Activated T-cell treated with anti-CD3 and anti-CD28 coated beads, Interleukin-2, amount 50 U/mL, for 24 hours (primary cell): Measurements from ENCODE around the gene BPIFB2.
A peak's percentile ranks its signal among the peaks of the same experiment; 100 is the strongest.

ENCODE experiments used
- DNase-seq: peaks from one replicate; pipeline ENCODE4 v3.0.0-alpha.2; 2020
- H3K27ac Mint-ChIP-seq: 2 replicates; pipeline ENCODE4 v1.8.0; 2020; ENCODE audit warnings: mild to moderate bottlenecking, mixed read lengths
- H3K27me3 Mint-ChIP-seq: 2 replicates; pipeline ENCODE4 v1.8.0; 2020; ENCODE audit warnings: mixed read lengths
- H3K36me3 Mint-ChIP-seq: 2 replicates; pipeline ENCODE4 v1.8.0; 2020; ENCODE audit warnings: low read depth, mixed read lengths
- H3K4me1 Mint-ChIP-seq: 2 replicates; pipeline ENCODE4 v1.8.0; 2020; ENCODE audit warnings: low read depth, mixed read lengths
- H3K4me3 Mint-ChIP-seq: 2 replicates; pipeline ENCODE4 v1.8.0; 2020; ENCODE audit warnings: mild to moderate bottlenecking, moderate library complexity, mixed read lengths
- H3K9me3 Mint-ChIP-seq: 2 replicates; pipeline ENCODE4 v1.8.0; 2020; ENCODE audit warnings: mixed read lengths

BPIFB2 gene

GRCh38 chr20:32988008-32988407 lies 19.5 kb upstream of the BPIFB2 start:
- no peaks in the 10 kb centered on the region for H3K36me3 Mint-ChIP-seq
- no peak for DNase-seq
- H3K9me3 Mint-ChIP-seq = no peaks in the 10 kb centered on the region
- H3K27ac Mint-ChIP-seq = no peak overlapping the region
- no peaks in the 10 kb centered on the region for H3K27me3 Mint-ChIP-seq
- no peak overlapping the region for H3K4me3 Mint-ChIP-seq
- H3K4me1 Mint-ChIP-seq = peaks cover 30% of the 10 kb centered on the region

GRCh38 chr20:32989507-32990283 lies 17.8 kb upstream of the BPIFB2 start:
- no peak overlapping the region for H3K27ac Mint-ChIP-seq
- H3K4me1 Mint-ChIP-seq = peaks cover 41% of the 10 kb centered on the region
- no peak overlapping the region for H3K4me3 Mint-ChIP-seq
- no peak for DNase-seq
- H3K36me3 Mint-ChIP-seq = no peaks in the 10 kb centered on the region
- peaks cover 1% of the 10 kb centered on the region for H3K9me3 Mint-ChIP-seq
- no peaks in the 10 kb centered on the region for H3K27me3 Mint-ChIP-seq

- H3K27me3 Mint-ChIP-seq = no peaks in the 10 kb centered on the region
- H3K4me3 Mint-ChIP-seq = no peak overlapping the region
- H3K4me1 Mint-ChIP-seq = peaks cover 41% of the 10 kb centered on the region
- no peak for DNase-seq
- no peaks in the 10 kb centered on the region for H3K36me3 Mint-ChIP-seq
- no peak overlapping the region for H3K27ac Mint-ChIP-seq
- peaks cover 8% of the 10 kb centered on the region for H3K9me3 Mint-ChIP-seq
These were observed 17.1 kb upstream of the BPIFB2 start for GRCh38 chr20:32990426-32990825.

- no peak overlapping the region for H3K4me3 Mint-ChIP-seq
- H3K4me1 Mint-ChIP-seq = peaks cover 41% of the 10 kb centered on the region
- H3K9me3 Mint-ChIP-seq = peaks cover 8% of the 10 kb centered on the region
- H3K36me3 Mint-ChIP-seq = no peaks in the 10 kb centered on the region
- DNase-seq = no peak
- H3K27me3 Mint-ChIP-seq = no peaks in the 10 kb centered on the region
- no peak overlapping the region for H3K27ac Mint-ChIP-seq
These were observed 16.1 kb upstream of the BPIFB2 start for GRCh38 chr20:32991383-32991782.

- no peak overlapping the region for H3K4me3 Mint-ChIP-seq
- DNase-seq = no peak
- peaks cover 8% of the 10 kb centered on the region for H3K9me3 Mint-ChIP-seq
- H3K4me1 Mint-ChIP-seq = peaks cover 41% of the 10 kb centered on the region
- no peaks in the 10 kb centered on the region for H3K36me3 Mint-ChIP-seq
- no peaks in the 10 kb centered on the region for H3K27me3 Mint-ChIP-seq
- H3K27ac Mint-ChIP-seq = no peak overlapping the region
These were observed 15.5 kb upstream of the BPIFB2 start for GRCh38 chr20:32991792-32992641.

- Mint-ChIP-seq H3K4me1 (peaks cover 43% of the 10 kb centered on the region), H3K36me3 (no peaks in the 10 kb centered on the region), H3K4me3 (no peak overlapping the region), H3K27me3 (no peaks in the 10 kb centered on the region), H3K9me3 (peaks cover 8% of the 10 kb centered on the region), H3K27ac (no peak overlapping the region)
- DNase-seq = no peak
These were observed 13.9 kb upstream of the BPIFB2 start for GRCh38 chr20:32993496-32994050.

- H3K4me3 Mint-ChIP-seq = no peak overlapping the region
- peaks cover 8% of the 10 kb centered on the region for H3K9me3 Mint-ChIP-seq
- no peak overlapping the region for H3K27ac Mint-ChIP-seq
- no peaks in the 10 kb centered on the region for H3K36me3 Mint-ChIP-seq
- H3K4me1 Mint-ChIP-seq = peaks cover 41% of the 10 kb centered on the region
- no peak for DNase-seq
- H3K27me3 Mint-ChIP-seq = no peaks in the 10 kb centered on the region
These were observed 11.7 kb upstream of the BPIFB2 start for GRCh38 chr20:32995802-32996201.

- Mint-ChIP-seq H3K27ac (no peak overlapping the region), H3K4me3 (no peak overlapping the region), H3K9me3 (peaks cover 8% of the 10 kb centered on the region), H3K4me1 (peaks cover 35% of the 10 kb centered on the region), H3K27me3 (no peaks in the 10 kb centered on the region), H3K36me3 (no peaks in the 10 kb centered on the region)
- DNase-seq = no peak
These were observed 10.1 kb upstream of the BPIFB2 start for GRCh38 chr20:32997431-32997830.

- no peak for DNase-seq
- H3K4me3 Mint-ChIP-seq = no peak overlapping the region
These were observed 7.8 kb upstream of the BPIFB2 start for GRCh38 chr20:32999603-33000250.

GRCh38 chr20:33000802-33001466 lies 6.6 kb upstream of the BPIFB2 start:
- peaks cover 3% of the 10 kb centered on the region for H3K9me3 Mint-ChIP-seq
- H3K36me3 Mint-ChIP-seq = no peaks in the 10 kb centered on the region
- no peaks in the 10 kb centered on the region for H3K27me3 Mint-ChIP-seq
- no peak overlapping the region for H3K27ac Mint-ChIP-seq
- H3K4me1 Mint-ChIP-seq = peaks cover 27% of the 10 kb centered on the region
- H3K4me3 Mint-ChIP-seq = no peak overlapping the region
- no peak for DNase-seq

More at GRCh38 chr20:32999603-33000250, 7.8 kb upstream of the BPIFB2 start:
- Mint-ChIP-seq H3K27ac (no peak overlapping the region), H3K36me3 (no peaks in the 10 kb centered on the region), H3K4me1 (peaks cover 22% of the 10 kb centered on the region), H3K9me3 (peaks cover 6% of the 10 kb centered on the region), H3K27me3 (no peaks in the 10 kb centered on the region)

GRCh38 chr20:33002087-33002808 lies 5.3 kb upstream of the BPIFB2 start:
- H3K4me1 Mint-ChIP-seq = peaks cover 25% of the 10 kb centered on the region
- no peak for DNase-seq
- no peaks in the 10 kb centered on the region for H3K27me3 Mint-ChIP-seq
- H3K27ac Mint-ChIP-seq = peak overlapping the region; percentile 3
- H3K9me3 Mint-ChIP-seq = peaks cover 3% of the 10 kb centered on the region
- H3K4me3 Mint-ChIP-seq = no peak overlapping the region
- no peaks in the 10 kb centered on the region for H3K36me3 Mint-ChIP-seq

- no peaks in the 10 kb centered on the region for H3K27me3 Mint-ChIP-seq
- no peak within 1 kb of the TSS for H3K4me3 Mint-ChIP-seq
- no peaks in the 10 kb centered on the region for H3K36me3 Mint-ChIP-seq
- DNase-seq = no peak
- peaks cover 3% of the 10 kb centered on the region for H3K9me3 Mint-ChIP-seq
- H3K4me1 Mint-ChIP-seq = peaks cover 20% of the 10 kb centered on the region
- no peak within 1 kb of the TSS for H3K27ac Mint-ChIP-seq
These were observed 3.3 kb upstream of the BPIFB2 start, which contains the start of gene SUN5 for GRCh38 chr20:33004141-33004751. Gene SUN5, minus strand, starts transcription at chr20:33004433. Its CDS starts 93 bp downstream, at chr20:33004340.

- Mint-ChIP-seq H3K4me3 (no peak overlapping the region), H3K27ac (no peak overlapping the region), H3K27me3 (no peaks in the 10 kb centered on the region), H3K4me1 (peaks cover 20% of the 10 kb centered on the region), H3K9me3 (peaks cover 3% of the 10 kb centered on the region), H3K36me3 (no peaks in the 10 kb centered on the region)
- DNase-seq = no peak
These were observed 2.4 kb upstream of the BPIFB2 start for GRCh38 chr20:33005132-33005566.
